GM12874 (cell line): ENCODE results near the gene CCDC170.

ENCODE experiments used
- CTCF ChIP-seq: IDR thresholded peaks from 2 replicates; pipeline ENCODE4 v1.5.1; 2011; ENCODE audit warnings: low read depth, mild to moderate bottlenecking, control low read depth, low read length, moderate library complexity; ENCODE audit not compliant: insufficient read depth

Gene CCDC170

GRCh38 chr6:151661928-151662327 is 168.1 kb downstream of the CCDC170 start:
- peak; percentile 52 for TF ChIP-seq CTCF

GRCh38 chr6:151663559-151663958 is 169.7 kb downstream of the CCDC170 start:
- no peak for TF ChIP-seq CTCF

GRCh38 chr6:151664390-151664789 is 170.6 kb downstream of the CCDC170 start:
- TF ChIP-seq CTCF, result no peak

- no peak for TF ChIP-seq CTCF
These were observed 171.5 kb downstream of the CCDC170 start for GRCh38 chr6:151665329-151665728.

GRCh38 chr6:151666526-151666925 is 172.7 kb downstream of the CCDC170 start:
- no peak for TF ChIP-seq CTCF

- TF ChIP-seq CTCF, result no peak
These were observed 175.4 kb downstream of the CCDC170 start for GRCh38 chr6:151669208-151669560.

- TF ChIP-seq CTCF, result no peak
These were observed 176.3 kb downstream of the CCDC170 start for GRCh38 chr6:151670116-151670515.
